Stimulated activated CD8-positive, alpha-beta memory T cell treated with anti-CD3 and anti-CD28 coated beads, Interleukin-15, amount 100 ng/mL, for 24 hours (primary cell): ENCODE data around the gene DSN1.

Experiments used
- DNase-seq: peaks from one replicate; pipeline ENCODE4 v3.0.0-alpha.2; 2020; ENCODE audit warnings: low read depth

Gene DSN1

GRCh38 chr20:36794116-36794474 lies 20.5 kb upstream of the DSN1 start:
- no peak for DNase-seq

DNA sequence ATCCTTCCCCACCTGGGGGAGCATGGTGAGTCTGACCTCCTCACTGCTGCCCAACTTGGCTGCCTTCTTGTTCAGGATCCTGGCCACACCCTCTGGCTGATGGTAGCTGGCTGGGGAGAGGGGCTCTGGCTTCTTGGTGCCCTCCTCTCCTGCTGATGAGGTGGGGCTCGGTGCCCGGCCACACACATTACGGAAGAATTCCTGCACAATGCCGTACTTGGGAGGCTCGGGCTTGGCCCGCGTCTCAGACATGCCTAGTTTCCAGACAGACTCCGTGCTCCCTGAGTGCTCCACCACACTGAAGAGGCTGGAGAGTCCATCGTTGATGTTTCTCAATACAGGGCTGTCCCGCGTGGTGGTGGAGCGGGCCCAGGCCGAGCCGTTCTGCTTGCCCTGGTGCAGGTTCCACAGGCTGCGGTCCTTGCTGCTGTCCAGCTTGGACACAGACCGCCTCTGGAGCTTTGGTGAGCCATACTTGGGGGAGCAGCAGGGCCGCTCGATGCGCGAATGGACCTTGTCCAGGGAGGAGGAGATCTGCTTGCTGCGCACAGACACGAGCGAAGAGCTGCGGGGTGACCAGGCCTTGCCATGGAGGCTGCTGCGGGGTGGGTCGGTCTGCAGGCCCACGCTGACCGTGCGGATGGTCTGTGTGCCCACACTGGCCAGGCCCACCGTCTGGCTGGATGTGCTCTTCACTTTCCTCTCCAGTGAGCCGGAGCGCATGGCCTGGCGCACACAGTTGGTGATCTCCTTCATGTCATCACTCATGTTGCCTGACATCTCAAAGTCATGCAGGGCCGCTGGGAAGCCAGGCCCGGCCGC lies 19.9 kb upstream of the DSN1 start:
- DNase-seq = no peak

DNA sequence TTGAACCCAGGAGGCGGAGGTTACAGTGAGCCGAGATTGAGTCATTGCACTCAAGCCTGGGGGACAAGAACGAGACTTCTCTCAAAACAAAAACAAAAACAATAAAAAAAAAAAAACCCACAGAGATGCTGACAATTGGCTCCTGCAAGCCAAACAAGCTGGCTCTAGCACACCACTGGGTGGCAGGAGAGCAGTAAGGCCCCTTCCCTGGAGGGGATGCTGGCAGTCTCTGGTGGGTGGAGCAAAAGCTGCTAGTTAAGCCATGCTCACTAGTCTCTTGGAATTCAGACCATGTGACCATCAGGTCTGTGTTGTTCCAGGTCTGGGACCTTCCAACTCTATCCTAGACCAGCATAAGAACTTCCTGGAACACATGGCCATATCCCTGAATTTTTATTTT lies 18.9 kb upstream of the DSN1 start:
- DNase-seq = no peak

GRCh38 chr20:36791862-36792261 lies 18.3 kb upstream of the DSN1 start:
- no peak for DNase-seq

- no peak for DNase-seq
Observed at GRCh38 chr20:36786663-36787062, 13.1 kb upstream of the DSN1 start.

GRCh38 chr20:36786246-36786645 lies 12.7 kb upstream of the DSN1 start:
- no peak for DNase-seq

- DNase-seq = no peak
Observed at GRCh38 chr20:36785308-36785707, 11.7 kb upstream of the DSN1 start.

DNA sequence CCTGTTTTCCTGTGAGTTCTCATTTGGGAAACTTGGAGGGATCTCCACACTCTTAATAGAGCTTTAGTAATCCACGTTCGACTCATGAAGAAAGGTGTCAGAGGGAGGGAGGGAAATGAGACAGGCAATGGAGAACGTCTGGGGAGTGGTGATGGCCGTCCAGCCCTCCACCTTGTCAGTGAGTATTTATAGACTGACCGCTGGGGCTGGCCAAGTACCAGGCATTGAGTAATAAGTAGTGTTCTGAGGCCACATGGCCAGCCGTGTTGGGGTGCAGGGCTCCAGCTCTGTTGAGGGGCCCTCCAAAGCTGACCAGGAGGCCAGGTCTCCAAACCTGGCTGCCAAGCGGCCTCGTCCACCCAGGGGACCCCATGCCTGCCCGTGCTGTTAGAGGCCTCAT lies 11.3 kb upstream of the DSN1 start:
- DNase-seq = no peak

- DNase-seq = no peak
Observed at GRCh38 chr20:36784116-36784515, 10.6 kb upstream of the DSN1 start.

- DNase-seq = no peak
Observed at GRCh38 chr20:36779656-36780025, 6.1 kb upstream of the DSN1 start.

GRCh38 chr20:36778831-36779655 lies 5.5 kb upstream of the DSN1 start:
- DNase-seq = no peak

DNA sequence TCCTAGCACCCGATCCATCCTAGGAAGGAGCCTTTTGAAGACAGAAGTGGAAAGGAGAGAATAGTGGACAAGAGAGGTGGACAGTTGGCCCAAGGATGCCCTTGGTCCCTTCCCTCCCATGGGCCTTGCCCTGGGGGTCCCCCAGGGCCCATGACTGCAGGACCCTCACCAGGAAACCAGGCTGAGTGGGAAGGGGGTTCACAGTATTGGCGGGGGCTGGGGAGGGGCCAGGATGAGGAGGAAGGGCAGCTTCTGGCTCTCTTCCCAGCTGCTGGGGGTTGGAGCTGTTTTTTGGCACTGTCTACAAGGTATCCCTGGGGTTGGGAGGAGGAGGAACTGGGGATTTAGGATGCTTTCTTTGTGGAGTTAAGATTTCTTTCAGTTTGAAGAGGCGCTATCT lies 4.0 kb upstream of the DSN1 start:
- DNase-seq = no peak

DNA sequence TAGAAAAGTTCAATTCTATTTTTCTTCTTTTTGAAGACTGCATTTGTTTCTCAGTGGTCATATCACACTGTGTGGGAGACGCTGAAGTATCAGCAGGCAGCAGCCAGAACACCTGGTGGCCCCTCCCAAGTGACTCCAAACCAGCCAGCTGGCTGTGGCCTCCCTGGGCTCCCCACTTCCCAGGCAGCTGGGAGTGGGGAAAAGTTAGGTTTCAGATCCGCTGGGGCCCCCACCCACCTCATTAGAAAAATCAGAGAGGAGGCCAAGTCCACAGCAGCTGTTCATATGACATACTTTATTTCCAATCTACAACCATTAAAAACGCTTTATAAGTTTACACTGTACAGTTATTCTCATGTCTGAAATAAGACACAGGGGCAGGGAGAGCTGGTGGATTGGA lies 3.6 kb upstream of the DSN1 start:
- DNase-seq = no peak

DNA sequence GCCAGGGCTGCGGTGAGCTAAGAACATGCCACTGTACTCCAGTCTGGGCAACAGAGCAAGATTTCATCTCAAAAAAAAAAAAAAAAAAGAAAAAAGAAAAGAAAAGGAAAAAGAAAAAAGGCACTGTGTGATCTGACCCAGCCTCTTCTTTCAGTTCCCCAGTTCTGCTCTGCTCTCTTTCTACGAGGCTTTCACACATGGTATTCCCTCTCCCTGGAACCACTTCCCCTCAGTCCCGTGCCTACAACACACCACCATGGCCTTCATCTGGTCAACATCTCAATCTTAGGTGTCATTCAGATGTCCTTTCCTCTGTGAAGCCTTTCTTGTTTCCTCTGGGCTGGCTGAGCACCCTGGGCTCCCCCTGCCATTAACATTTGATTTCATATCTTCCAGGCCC lies 2.3 kb upstream of the DSN1 start:
- DNase-seq = no peak

DNA sequence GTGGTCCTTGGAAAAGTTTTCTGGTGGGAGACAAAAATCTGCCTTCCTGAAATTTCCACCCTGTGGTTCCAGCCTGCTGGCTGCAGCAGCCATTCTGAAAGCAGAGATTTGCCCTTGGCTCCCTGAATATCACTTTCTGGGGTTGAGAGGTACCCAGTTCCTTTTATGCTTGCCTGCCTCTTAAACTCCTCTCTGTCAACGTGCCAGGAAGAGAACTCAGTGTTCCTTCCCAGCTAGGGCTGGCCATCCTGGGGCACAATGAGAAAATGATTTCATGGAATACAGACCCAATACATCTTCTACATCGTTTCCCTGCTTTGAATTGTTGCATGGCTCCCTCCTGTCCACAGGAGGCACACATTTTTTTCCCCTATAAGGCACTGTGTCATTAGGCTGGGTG lies 1.6 kb upstream of the DSN1 start:
- no peak for DNase-seq

- no peak for DNase-seq
Observed at GRCh38 chr20:36773107-36773596, 411 bp downstream of the DSN1 start.

- no peak for DNase-seq
Observed at GRCh38 chr20:36770680-36771079, 2.9 kb downstream of the DSN1 start.

- no peak for DNase-seq
Observed at GRCh38 chr20:36768768-36769430, 4.7 kb downstream of the DSN1 start.

DNA sequence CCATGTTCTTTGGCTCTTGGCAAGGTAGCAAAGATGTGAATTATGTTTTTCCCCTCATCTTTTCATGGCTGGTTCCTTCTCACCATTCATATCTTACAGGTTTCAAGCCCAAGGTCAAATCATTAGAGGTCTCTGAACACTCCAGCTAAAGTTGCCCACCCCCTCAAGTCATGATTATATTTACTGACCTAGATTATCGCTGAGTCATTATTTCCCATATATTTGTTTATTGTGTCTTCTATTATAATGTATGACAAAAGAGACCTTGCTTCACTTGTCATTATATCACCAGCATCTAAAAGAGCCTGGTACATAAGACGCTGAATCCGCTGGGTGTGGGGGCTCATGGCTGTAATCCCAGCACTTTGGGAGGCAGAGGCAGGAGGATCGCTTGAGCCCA lies 12.4 kb downstream of the DSN1 start:
- no peak for DNase-seq

GRCh38 chr20:36760647-36761046 lies 12.9 kb downstream of the DSN1 start:
- no peak for DNase-seq

DNA sequence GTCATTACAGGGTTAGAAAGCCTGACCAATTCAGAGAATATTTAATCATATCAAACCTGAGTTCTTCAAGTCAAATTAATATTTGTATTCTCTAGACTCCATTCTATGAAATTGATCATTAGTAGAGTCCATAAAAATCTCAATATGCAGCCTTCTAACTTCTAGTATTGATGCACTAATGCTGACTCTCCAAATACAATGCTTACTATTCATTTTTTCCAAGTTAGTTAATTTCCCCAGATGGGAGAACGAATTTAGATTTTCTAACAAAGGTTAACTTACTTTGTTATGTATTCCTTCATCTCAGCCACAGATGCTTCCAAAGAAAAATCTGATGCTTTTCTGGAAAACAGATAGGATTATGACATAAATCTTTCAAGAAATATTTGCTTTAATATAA lies 15.3 kb downstream of the DSN1 start:
- no peak for DNase-seq

GRCh38 chr20:36756496-36756895 lies 17.1 kb downstream of the DSN1 start:
- DNase-seq = no peak

GRCh38 chr20:36754656-36755222 lies 18.8 kb downstream of the DSN1 start:
- DNase-seq = no peak
